ENCODE data around the gene ST6GALNAC4.
"Not testable (repeated sequence)": the region's sequence is repeated elsewhere in the genome, so short reads cannot be mapped to it uniquely, and the experiment has no call there.

ST6GALNAC4 gene

DNA sequence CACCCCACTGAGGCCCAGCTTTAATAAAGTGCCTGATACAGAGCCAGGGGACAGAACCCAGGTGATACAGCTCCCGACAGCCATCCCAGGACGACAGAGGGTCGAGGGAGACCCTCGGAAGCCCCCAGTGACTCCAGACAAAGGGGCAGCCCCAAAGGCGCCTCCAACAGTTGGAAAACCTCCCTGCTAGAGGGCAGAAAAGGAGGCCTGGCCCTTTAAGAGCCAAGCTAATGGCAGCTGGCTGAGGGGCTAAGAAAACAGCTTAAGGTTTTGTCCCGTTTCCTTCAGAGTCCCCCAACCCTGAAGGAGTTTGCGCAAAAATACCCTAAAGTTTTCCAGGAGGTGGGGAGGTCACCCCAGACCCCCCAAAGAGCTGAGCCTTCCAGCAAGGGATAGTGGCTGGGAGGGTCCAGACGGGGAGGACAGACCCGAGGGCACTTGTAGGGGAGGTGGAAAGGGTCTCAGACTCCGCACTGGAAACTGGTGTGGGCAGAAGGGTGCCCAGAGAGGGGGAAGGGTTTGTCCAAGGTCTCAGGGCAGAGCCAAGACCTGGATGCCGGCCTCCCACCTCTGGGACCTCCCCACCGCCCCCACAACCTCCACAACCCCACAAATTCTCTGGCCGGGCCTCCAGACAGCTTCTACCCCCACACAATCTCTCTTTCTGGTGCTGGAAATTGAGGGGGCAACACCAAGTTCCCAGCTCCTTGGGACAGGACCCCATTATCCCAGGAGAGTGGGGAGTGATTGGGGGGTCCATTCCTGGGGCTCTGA, 31.1 kb downstream of the ST6GALNAC4 start:
- DNase-seq (ENCODE audit: low spot score): no peak
- H3K27ac ChIP-seq: peak overlapping the region; percentile 48
- ChIA-PET POLR2A (ENCODE audit: low non-redundant PET) (no interaction called here), CTCF (interaction anchor here (0.5 kb wide), 1 partner anchor 17 kb away, joined by 5 read pairs; no protein-coding TSS in a partner anchor)
- TF ChIP-seq, protein P1, sequence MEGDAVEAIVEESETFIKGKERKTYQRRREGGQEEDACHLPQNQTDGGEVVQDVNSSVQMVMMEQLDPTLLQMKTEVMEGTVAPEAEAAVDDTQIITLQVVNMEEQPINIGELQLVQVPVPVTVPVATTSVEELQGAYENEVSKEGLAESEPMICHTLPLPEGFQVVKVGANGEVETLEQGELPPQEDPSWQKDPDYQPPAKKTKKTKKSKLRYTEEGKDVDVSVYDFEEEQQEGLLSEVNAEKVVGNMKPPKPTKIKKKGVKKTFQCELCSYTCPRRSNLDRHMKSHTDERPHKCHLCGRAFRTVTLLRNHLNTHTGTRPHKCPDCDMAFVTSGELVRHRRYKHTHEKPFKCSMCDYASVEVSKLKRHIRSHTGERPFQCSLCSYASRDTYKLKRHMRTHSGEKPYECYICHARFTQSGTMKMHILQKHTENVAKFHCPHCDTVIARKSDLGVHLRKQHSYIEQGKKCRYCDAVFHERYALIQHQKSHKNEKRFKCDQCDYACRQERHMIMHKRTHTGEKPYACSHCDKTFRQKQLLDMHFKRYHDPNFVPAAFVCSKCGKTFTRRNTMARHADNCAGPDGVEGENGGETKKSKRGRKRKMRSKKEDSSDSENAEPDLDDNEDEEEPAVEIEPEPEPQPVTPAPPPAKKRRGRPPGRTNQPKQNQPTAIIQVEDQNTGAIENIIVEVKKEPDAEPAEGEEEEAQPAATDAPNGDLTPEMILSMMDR (conservative IDR thresholded peaks at IDR 0.05; ENCODE audit: low read depth): no peak

DNA sequence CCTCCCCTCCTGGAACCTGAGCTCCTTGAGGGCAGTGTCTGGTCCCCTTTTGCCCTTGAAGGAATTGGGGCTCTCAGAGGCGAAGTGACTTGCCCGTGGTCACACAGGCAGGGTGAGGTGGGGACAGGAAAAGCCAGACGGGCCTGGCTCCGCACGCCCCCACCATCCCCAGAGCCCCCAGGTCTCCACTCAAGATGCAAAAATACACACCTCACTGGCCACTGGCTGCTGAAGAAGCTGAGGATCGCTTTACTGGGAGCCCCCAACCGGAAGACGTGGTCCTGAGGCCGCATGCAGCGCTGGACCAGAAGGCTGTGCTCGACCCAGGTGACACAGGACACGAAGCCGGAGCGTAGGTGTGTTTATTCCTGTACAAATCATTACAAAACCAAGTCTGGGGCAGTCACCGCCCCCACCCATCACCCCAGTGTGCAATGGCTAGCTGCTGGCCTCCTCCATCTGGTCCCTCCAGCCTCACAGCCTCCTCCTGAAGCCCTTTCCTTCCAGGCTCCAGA, 31.8 kb downstream of the ST6GALNAC4 start:
- CTCF ChIA-PET: interaction anchor here (0.6 to 1.5 kb wide), 2 partner anchors 15 to 41 kb away, joined by 3 to 4 read pairs; no protein-coding TSS in a partner anchor
- DNase-seq (ENCODE audit: low spot score): no peak

DNA sequence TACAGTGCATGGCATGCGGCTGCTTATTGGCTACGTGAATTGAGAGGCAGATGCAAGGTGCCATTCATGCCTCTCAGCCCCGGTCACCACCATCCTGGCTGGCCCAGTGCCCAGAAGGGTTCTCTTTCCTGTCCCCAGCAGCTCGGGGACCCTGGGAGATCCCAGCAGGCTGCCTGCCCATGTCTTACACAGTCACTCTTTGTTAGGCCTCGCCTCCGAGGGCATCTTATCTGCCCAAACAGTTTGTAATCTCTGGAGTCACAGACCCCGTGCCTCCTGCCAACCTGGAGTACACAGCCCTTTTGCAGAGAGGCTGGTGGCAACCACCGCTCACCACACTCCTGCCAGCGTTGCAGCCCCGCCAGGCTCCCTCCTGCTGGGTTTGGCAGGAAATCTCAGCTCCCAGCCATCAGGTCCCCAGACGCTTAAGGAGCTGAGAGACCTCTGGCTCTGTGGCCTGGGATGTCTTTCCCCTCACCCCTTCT, 32.4 kb downstream of the ST6GALNAC4 start:
- peak overlapping the region; percentile 48 for H3K27ac ChIP-seq
- ChIA-PET POLR2A (ENCODE audit: low non-redundant PET) (no interaction called here), CTCF (interaction anchor here (0.6 to 1.5 kb wide), 2 partner anchors 15 to 41 kb away, joined by 3 to 4 read pairs; no protein-coding TSS in a partner anchor)
- TF ChIP-seq, protein P1 (conservative IDR thresholded peaks at IDR 0.05; ENCODE audit: low read depth): no peak
- DNase-seq (ENCODE audit: low spot score): no peak

More for the DNA sequence above, 31.8 kb downstream of the ST6GALNAC4 start:
- peak overlapping the region; percentile 48 for H3K27ac ChIP-seq
- POLR2A ChIA-PET (ENCODE audit: low non-redundant PET): no interaction called here
- TF ChIP-seq, protein P1 (conservative IDR thresholded peaks at IDR 0.05; ENCODE audit: low read depth): no peak

DNA sequence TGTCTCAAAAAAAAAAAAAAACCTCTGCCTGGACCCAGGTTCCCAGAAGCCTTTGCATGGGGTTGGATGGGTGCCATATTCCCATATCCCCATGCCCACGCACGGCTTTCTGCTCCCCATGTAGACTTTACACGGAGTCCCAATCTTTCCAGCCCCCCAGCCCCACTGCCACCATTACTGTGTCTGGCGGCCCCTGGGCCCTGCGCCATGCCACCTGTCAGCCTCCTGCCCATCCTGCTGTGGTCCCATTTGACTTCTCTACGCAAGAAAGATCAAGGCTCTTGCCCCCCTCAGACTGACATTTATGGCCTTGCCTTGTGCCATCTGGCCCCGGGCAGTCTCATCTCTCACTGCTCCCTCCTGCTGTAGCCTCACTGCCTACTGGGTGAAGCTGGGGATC, 32.9 kb downstream of the ST6GALNAC4 start:
- CTCF ChIA-PET: interaction anchor here (1.5 kb wide), 1 partner anchor 14 kb away, joined by 4 read pairs; no protein-coding TSS in a partner anchor
- TF ChIP-seq, protein P1 (conservative IDR thresholded peaks at IDR 0.05; ENCODE audit: low read depth): no peak
- peak overlapping the region; percentile 48 for H3K27ac ChIP-seq
- DNase-seq (ENCODE audit: low spot score): no peak
- POLR2A ChIA-PET (ENCODE audit: low non-redundant PET): no interaction called here

DNA sequence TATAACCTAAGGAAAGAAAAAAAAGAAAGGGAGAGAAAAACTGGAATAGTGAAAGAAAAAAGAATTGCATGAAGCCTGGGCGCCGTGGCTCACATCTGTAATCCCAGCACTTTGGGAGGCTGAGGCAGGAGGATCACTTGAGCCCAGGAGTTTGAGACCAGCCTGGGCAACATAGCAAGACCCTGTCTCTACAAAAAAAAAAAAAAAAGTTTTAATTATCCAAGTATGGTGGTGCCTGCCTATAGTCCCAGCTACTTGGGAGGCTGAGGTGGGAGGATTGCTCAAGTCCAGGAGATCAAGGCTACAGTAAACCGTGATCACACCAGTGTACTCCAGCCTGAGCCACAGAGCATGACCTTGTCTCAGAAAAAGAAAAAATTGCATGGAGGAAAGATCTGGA, 35.1 kb downstream of the ST6GALNAC4 start:
- ChIA-PET CTCF (interaction anchor here (0.8 to 0.9 kb wide), 2 partner anchors 16 to 39 kb away, joined by 3 read pairs; no protein-coding TSS in a partner anchor), POLR2A (ENCODE audit: low non-redundant PET) (interaction anchor here (0.6 kb wide), 1 partner anchor 70 kb away, joined by 3 read pairs; no protein-coding TSS in a partner anchor)
- not testable (repeated sequence) for H3K27ac ChIP-seq; DNase-seq (ENCODE audit: low spot score)

DNA sequence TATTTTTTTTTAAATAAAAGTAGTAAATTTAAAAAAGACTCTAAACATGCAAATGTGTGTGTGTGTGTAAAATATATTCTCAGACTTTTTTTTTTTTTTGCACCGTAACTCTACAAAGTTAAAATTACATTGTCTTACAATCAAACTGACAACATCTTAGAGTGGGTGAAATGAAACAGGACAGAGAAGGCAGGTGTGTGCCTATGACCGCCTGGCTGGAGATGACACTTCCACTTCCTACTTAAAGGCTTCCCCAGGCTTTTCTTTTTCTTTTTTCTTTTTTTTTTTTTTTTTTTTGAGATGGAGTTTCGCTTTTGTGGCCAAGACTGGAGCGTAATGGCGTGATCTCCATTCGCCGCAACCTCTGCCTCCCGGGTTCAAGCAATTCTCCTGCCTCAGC, 36.7 kb downstream of the ST6GALNAC4 start:
- TF ChIP-seq, protein P1 (conservative IDR thresholded peaks at IDR 0.05; ENCODE audit: low read depth): no peak
- CTCF ChIA-PET: no interaction called here
- DNase-seq (ENCODE audit: low spot score): no peak
- no peak overlapping the region for H3K27ac ChIP-seq
- POLR2A ChIA-PET (ENCODE audit: low non-redundant PET): interaction anchor here (0.7 kb wide), 1 partner anchor 482 kb away, joined by 9 read pairs; no protein-coding TSS in a partner anchor

Data from RWPE1 (cell line).